Activated CD4-positive, alpha-beta memory T cell treated with anti-CD3 and anti-CD28 coated beads for 36 hours (primary cell): ENCODE results near the gene MED10. TPM values are rescaled to one million over a fixed set of nuclear protein-coding genes. Genes with fewer than 3 reads are reported as not detected.

ENCODE experiments used
- CTCF ChIA-PET: fragments of 350-600 bp; sonication (Branson Sonifier 250); formaldehyde crosslinking; loops from one replicate; lab custom pipeline; 2021; ENCODE audit warnings: antibody characterized with exemption, inconsistent platforms; lab: Charles Lee
- POLR2A ChIA-PET: fragments of 350-600 bp; sonication (Branson Sonifier 250); formaldehyde crosslinking; loops from one replicate; lab custom pipeline; 2021; ENCODE audit warnings: antibody characterized with exemption; lab: Charles Lee
- DNase-seq: peaks from one replicate; pipeline ENCODE4 v3.0.0-alpha.2; 2020
- H3K27ac Mint-ChIP-seq: one replicate; pipeline ENCODE4 v1.8.0; 2021; ENCODE audit warnings: mixed read lengths
- H3K27me3 Mint-ChIP-seq: one replicate; pipeline ENCODE4 v1.8.0; 2021; ENCODE audit warnings: mixed read lengths
- H3K36me3 Mint-ChIP-seq: one replicate; pipeline ENCODE4 v1.8.0; 2021; ENCODE audit warnings: mixed read lengths
- H3K4me1 Mint-ChIP-seq: one replicate; pipeline ENCODE4 v1.8.0; 2021; ENCODE audit warnings: low read depth, mixed read lengths
- H3K4me3 Mint-ChIP-seq: one replicate; pipeline ENCODE4 v1.8.0; 2021; ENCODE audit warnings: mild to moderate bottlenecking, mixed read lengths
- H3K9me3 Mint-ChIP-seq: one replicate; pipeline ENCODE4 v1.8.0; 2021; ENCODE audit warnings: mixed read lengths
- intact Hi-C: fragments of 100-400 bp; cut with micrococcal nuclease; formaldehyde crosslinking; loops from one replicate; pipeline ENCODE4 v1.15.1; 2023
- total RNA-seq, 2 experiments: library from RNA; stranded (reverse); gene quantifications; one replicate each; pipeline ENCODE4 v1.2.3, GENCODE V29; 2021

Gene MED10
- total RNA-seq, 2 experiments from 2014 or later, result 49.8 to 51.6 TPM

GRCh38 chr5:6408627-6409446, 30.5 kb upstream of the MED10 start:
- intact Hi-C loops, result no loop called here
- POLR2A ChIA-PET, result no interaction called here
- CTCF ChIA-PET, result no interaction called here
- Mint-ChIP-seq H3K27ac (no peak overlapping the region), H3K27me3 (peaks cover 24% of the 10 kb centered on the region), H3K4me1 (no peaks in the 10 kb centered on the region), H3K9me3 (no peaks in the 10 kb centered on the region), H3K36me3 (no peaks in the 10 kb centered on the region), H3K4me3 (no peak overlapping the region)
- DNase-seq, result no peak

DNA sequence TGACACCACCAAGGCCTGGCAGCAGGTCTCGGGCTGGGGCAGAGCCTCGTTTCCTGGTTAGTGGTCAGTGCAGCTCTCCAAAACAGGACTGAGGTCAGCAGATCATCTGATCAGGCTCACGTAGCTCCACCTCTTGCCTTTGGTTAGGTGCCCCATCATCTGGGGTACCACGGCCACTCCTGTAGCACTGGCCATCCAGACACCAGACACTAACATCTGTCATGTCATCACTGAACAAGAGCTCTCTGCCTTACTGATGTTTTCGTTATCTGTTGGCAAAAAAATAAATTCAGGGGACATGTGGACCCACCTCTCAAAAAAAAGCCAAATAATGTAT, 29.9 kb upstream of the MED10 start:
- intact Hi-C loops, result no loop called here
- no peaks in the 10 kb centered on the region for H3K36me3 Mint-ChIP-seq
- ChIA-PET POLR2A (no interaction called here), CTCF (no interaction called here)
- peaks cover 24% of the 10 kb centered on the region for H3K27me3 Mint-ChIP-seq
- H3K27ac Mint-ChIP-seq, result no peak overlapping the region
- no peaks in the 10 kb centered on the region for H3K9me3 Mint-ChIP-seq
- no peaks in the 10 kb centered on the region for H3K4me1 Mint-ChIP-seq
- no peak for DNase-seq
- no peak overlapping the region for H3K4me3 Mint-ChIP-seq

DNA sequence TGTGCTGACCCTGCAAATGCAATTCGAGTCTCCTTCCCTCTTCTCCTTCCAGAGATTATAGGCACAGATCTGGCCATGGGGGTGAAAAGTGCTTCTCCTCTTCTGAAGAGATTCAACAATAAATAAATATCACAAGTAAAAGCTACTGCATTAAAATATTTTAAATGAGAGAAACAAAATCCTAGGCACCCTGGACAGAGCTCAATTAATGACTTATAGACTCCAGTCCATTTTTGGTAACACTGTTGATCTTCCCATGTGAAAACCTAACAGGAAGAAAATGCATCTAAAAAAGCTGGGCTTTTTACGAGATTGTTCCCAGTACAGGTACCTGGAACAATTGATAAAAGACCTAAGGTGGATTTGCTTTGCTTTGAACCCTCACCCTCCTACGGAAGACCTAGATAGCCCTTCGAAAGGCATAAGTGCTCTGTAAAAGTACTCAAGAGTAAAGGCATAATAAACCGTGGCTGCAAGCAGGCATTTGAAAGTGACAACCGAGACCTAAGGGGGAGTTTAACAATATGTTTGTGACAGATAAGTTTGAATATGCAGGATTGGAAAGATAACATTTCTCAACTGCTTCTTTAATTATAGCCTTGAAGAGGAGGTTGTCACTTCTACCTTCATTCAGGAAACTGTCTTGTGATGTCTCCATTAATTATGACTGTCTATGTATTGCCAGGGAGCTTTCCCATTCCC, 29.4 kb upstream of the MED10 start:
- Mint-ChIP-seq H3K27ac (no peak overlapping the region), H3K4me3 (no peak overlapping the region), H3K9me3 (no peaks in the 10 kb centered on the region), H3K27me3 (peaks cover 24% of the 10 kb centered on the region), H3K36me3 (no peaks in the 10 kb centered on the region), H3K4me1 (no peaks in the 10 kb centered on the region)
- intact Hi-C loops, result no loop called here
- ChIA-PET CTCF (no interaction called here), POLR2A (no interaction called here)
- no peak for DNase-seq

DNA sequence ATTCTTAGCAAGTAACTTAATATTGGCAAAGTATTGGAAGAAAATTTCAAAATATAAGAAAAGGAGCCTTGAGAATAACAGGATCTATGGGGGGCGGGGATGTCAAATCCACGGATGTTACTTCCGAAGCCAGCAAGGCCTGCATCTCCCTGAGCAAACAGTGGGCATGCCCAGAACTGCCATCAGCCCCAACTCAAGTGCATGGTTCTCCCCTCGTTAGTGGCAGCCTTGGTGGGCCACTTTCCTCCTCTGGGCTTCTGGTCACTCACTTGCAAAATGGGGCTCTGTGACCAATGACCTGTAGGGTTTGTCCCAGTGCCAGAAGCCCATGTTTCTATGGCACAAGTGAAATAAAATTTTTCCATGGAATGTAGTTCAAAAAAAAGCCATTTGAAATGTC, 27.2 kb upstream of the MED10 start:
- no peaks in the 10 kb centered on the region for H3K4me1 Mint-ChIP-seq
- no peaks in the 10 kb centered on the region for H3K36me3 Mint-ChIP-seq
- intact Hi-C loops, result no loop called here
- peaks cover 28% of the 10 kb centered on the region for H3K27me3 Mint-ChIP-seq
- no peak overlapping the region for H3K4me3 Mint-ChIP-seq
- POLR2A ChIA-PET, result no interaction called here
- CTCF ChIA-PET, result no interaction called here
- H3K27ac Mint-ChIP-seq, result no peak overlapping the region
- no peaks in the 10 kb centered on the region for H3K9me3 Mint-ChIP-seq
- DNase-seq, result no peak

DNA sequence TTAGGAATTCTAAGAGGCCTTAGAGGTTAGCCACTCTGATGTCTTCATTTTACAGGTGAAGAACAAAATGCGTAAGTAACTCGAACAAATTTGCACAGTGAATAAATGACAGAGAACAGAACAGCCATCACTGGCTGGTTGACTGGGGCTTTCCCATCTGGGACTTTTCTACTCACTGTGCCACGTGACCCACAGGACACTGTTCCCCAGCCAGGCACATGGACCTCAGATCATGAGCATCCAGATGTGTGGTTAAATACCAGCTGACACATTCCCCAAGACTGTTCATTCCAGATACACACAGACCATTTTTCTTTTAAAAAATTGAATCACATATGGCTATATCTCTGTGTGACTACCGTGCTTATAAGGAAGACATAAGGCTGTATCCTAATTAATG, 25.8 kb upstream of the MED10 start:
- H3K27me3 Mint-ChIP-seq, result peaks cover 32% of the 10 kb centered on the region
- intact Hi-C loops, result no loop called here
- POLR2A ChIA-PET, result no interaction called here
- H3K4me1 Mint-ChIP-seq, result no peaks in the 10 kb centered on the region
- H3K9me3 Mint-ChIP-seq, result no peaks in the 10 kb centered on the region
- no peak for DNase-seq
- CTCF ChIA-PET, result no interaction called here
- no peak overlapping the region for H3K4me3 Mint-ChIP-seq
- no peak overlapping the region for H3K27ac Mint-ChIP-seq
- H3K36me3 Mint-ChIP-seq, result no peaks in the 10 kb centered on the region

DNA sequence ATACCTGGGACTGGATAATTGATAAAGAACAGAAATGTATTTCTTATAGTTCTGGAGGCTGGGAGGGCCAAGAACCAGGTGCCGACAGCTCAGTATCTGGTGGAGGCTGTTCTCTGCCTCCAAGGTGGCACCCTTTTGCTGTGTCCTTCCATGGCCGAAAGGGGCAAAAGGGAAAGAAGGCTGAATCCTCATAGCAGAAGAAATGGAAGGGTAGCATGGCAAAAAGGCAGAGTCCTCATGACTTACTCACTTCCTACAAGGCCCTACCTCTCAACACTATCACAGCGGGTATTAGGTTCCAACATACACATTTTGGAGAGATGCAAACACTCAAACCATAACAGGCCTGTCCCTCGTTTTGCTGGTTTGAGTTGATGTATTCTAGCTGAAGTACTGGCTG, 25.1 kb upstream of the MED10 start:
- Mint-ChIP-seq H3K9me3 (no peaks in the 10 kb centered on the region), H3K4me1 (no peaks in the 10 kb centered on the region), H3K27ac (no peak overlapping the region), H3K4me3 (no peak overlapping the region), H3K36me3 (no peaks in the 10 kb centered on the region), H3K27me3 (peaks cover 28% of the 10 kb centered on the region)
- intact Hi-C loops, result no loop called here
- ChIA-PET POLR2A (interaction anchor here (0.9 kb wide), 1 partner anchor 25 kb away, joined by 3 read pairs; no protein-coding TSS in a partner anchor), CTCF (no interaction called here)
- no peak for DNase-seq

DNA sequence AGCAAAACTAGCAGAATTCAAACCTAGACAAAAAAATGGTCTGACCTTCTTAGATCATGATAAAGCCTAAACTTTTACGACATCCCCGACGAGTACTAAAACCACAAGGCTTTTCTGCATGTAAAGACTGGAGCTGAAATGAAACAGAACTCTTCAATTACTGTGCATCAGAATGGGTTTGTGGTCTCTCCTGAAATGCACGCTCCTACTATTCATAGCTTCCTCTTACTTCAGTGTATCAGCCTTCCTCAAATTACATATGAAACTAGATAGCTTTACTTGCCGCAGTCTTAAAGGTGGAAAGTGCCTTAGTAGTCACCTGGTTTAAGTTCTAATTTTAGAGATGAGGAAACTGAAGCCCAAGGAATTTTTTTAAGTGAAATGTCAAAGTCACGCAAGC, 24.6 kb upstream of the MED10 start:
- Mint-ChIP-seq H3K4me1 (no peaks in the 10 kb centered on the region), H3K4me3 (no peak overlapping the region), H3K9me3 (no peaks in the 10 kb centered on the region), H3K27me3 (peaks cover 27% of the 10 kb centered on the region), H3K27ac (no peak overlapping the region), H3K36me3 (no peaks in the 10 kb centered on the region)
- POLR2A ChIA-PET, result interaction anchor here (0.9 kb wide), 1 partner anchor 24 kb away, joined by 3 read pairs; no protein-coding TSS in a partner anchor
- no peak for DNase-seq
- intact Hi-C loops, result no loop called here
- CTCF ChIA-PET, result no interaction called here

GRCh38 chr5:6401410-6401809, 23.1 kb upstream of the MED10 start:
- DNase-seq, result no peak
- CTCF ChIA-PET, result no interaction called here
- Mint-ChIP-seq H3K36me3 (no peaks in the 10 kb centered on the region), H3K27me3 (peaks cover 19% of the 10 kb centered on the region), H3K9me3 (no peaks in the 10 kb centered on the region), H3K4me1 (no peaks in the 10 kb centered on the region), H3K27ac (no peak overlapping the region), H3K4me3 (no peak overlapping the region)
- POLR2A ChIA-PET, result no interaction called here
- intact Hi-C loops, result no loop called here

DNA sequence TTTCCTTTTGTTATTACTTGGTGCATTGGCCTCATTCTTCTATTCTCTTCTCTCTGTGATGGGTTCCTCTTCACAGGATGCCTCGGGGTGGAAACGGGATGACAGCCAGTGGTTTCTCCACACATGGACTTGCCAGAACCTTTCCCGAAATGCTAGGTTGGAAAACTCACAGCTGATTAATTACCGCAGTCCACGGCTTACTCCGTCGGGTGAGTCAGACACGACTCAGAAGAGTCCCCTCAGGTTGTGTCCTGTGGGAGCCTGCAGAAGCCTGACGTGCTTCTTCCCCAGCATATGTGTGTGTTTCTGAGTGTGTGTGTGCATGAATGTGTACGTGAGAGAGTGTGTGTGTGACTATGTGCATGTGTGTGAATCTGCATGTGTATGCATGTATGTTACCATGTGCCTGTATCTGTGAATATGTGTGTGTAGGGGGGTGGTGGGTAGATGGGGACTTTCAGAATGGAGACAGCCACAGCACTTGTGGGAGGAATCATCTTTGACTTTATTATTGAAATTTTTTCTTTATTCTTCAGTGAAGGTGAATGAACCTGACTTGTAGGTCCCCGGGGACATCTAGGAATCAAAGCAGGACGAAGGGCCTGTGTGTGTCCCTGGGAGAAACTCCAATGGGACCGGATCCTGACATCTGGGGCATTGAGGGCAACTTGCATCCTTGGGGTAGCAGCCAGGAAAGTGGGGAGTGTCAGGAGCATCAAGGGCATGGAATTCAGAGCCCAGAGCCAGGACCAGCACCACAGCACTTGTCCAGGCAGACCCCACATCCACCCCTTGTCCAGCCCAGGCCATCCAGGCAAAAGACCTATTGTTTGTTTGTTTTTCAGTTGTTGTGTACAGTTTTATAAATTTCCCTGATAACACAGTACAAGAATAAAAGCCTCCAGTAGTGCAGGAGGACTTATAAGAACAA, 21.9 kb upstream of the MED10 start:
- Mint-ChIP-seq H3K36me3 (no peaks in the 10 kb centered on the region), H3K4me3 (no peak overlapping the region), H3K9me3 (no peaks in the 10 kb centered on the region), H3K27ac (no peak overlapping the region), H3K4me1 (no peaks in the 10 kb centered on the region), H3K27me3 (peaks cover 23% of the 10 kb centered on the region)
- intact Hi-C loops, result no loop called here
- DNase-seq, result no peak
- POLR2A ChIA-PET, result no interaction called here
- CTCF ChIA-PET, result no interaction called here

DNA sequence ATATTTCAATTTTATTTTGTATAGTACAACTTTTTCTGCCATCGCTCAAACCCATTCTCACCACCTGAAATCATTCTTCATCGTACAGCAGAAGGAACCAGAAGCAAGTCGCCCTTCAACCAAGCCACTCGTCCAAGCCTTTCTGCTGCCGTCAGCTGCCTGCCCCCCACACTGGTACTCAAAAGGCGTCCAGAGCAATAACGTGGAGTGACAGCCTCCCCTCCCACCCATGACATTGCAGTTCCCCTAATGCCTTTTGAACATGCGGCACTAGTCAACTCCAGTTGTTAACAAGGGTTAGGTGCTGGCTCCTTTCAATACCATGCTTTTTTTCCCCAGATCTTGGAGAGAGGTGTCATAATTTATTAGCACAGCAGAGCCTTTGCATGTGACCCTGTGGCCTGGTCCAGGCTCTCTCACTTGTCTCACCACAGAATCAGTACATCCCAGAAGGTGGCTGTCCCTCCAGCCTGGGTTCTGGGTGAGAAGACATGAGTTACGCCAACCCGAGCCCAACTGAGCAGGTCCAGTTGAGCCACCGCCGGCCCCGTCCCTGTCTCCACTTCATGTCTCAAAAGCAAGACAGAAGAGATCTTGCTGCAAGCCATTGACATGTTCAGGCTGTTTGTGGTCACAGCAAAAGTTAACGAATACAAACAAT, 20.4 kb upstream of the MED10 start:
- intact Hi-C loops, result no loop called here
- ChIA-PET CTCF (no interaction called here), POLR2A (no interaction called here)
- no peak for DNase-seq
- H3K27me3 Mint-ChIP-seq, result peaks cover 22% of the 10 kb centered on the region
- no peak overlapping the region for H3K27ac Mint-ChIP-seq
- H3K4me1 Mint-ChIP-seq, result peaks cover under 1% of the 10 kb centered on the region
- H3K36me3 Mint-ChIP-seq, result no peaks in the 10 kb centered on the region
- no peaks in the 10 kb centered on the region for H3K9me3 Mint-ChIP-seq
- H3K4me3 Mint-ChIP-seq, result no peak overlapping the region

DNA sequence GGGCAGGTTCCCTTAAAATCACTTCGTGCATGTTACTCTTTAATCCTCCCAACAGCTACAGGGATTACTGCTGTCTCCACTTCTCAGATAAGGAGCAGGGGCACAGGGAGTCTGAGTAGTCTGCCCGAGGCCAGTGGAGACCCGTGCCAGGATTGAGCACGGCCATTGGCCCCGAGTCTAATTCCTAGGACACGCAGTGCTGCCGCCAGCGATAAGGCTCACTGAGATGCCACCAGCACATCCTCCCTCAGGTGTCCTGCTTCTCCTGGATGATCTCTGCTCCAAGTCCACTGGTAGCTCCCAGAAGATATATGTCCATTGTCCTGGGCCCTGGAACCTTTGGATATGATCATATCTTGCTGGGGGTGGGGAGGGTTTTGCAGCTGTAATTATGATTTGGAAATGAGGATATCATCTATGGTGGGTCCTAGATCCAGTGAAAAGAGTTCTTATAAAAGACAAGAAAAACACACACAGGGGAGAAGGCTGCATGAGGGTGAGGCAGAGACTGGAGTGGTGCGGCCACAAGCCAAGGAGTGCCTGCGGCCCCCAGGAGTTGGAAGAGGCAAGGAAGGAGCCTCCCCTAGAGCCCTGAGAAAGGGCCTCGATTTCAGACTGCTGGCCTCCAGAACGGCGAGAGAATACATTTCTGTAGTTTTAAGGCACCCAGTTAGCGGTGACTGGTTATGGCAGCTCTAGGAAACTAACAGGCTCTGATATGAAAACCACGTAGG, 19.4 kb upstream of the MED10 start:
- no peak for DNase-seq
- H3K27me3 Mint-ChIP-seq, result peaks cover 27% of the 10 kb centered on the region
- intact Hi-C loops, result no loop called here
- no peak overlapping the region for H3K4me3 Mint-ChIP-seq
- CTCF ChIA-PET, result no interaction called here
- no peak overlapping the region for H3K27ac Mint-ChIP-seq
- peaks cover 2% of the 10 kb centered on the region for H3K4me1 Mint-ChIP-seq
- POLR2A ChIA-PET, result no interaction called here
- H3K36me3 Mint-ChIP-seq, result no peaks in the 10 kb centered on the region
- H3K9me3 Mint-ChIP-seq, result no peaks in the 10 kb centered on the region
